Upper lobe of right lung (tissue), 1 donor: Measurements from ENCODE around the gene ZFHX3. TPM values are rescaled to one million over a fixed set of nuclear protein-coding genes. Genes with fewer than 3 reads are reported as not detected.

Experiments used
- ATAC-seq: fragments of 200-7000 bp; cut with Tn5 transposase; one replicate; pipeline ENCODE4 v1.9.1; 2020; ENCODE audit warnings: mild to moderate bottlenecking, moderate library complexity
- DNase-seq: peaks from one replicate; pipeline ENCODE4 v3.0.0-alpha.2; 2020
- H3K27ac ChIP-seq: fragments of 200-600 bp; one replicate; pipeline ENCODE4 v1.8.0; 2022
- H3K27me3 ChIP-seq: fragments of 200-600 bp; one replicate; pipeline ENCODE4 v1.8.0; 2022; ENCODE audit warnings: mild to moderate bottlenecking
- H3K36me3 ChIP-seq: fragments of 200-600 bp; one replicate; pipeline ENCODE4 v1.8.0; 2022
- H3K4me1 ChIP-seq: fragments of 200-600 bp; one replicate; pipeline ENCODE4 v1.8.0; 2022
- H3K4me3 ChIP-seq: fragments of 200-600 bp; one replicate; pipeline ENCODE4 v1.8.0; 2022; ENCODE audit warnings: mild to moderate bottlenecking
- H3K9me3 ChIP-seq: fragments of 200-600 bp; one replicate; pipeline ENCODE4 v1.8.0; 2022
- intact Hi-C: fragments of 100-400 bp; cut with DNase I; formaldehyde crosslinking; loops from one replicate; pipeline ENCODE4 v1.11.0; 2022
- total RNA-seq: library from RNA; stranded (reverse); fragmentation: NEBNext Ultra II Directional; extraction: Animal tissue kit (Norgen Biotek cat#: 25700); gene quantifications from one replicate; pipeline ENCODE4 v1.2.1, GENCODE V29; 2021
- TF ChIP-seq, protein P1 (sequence below): fragments of 200-600 bp; IDR thresholded peaks from one replicate; pipeline ENCODE4 v1.8.0; 2022; ENCODE audit warnings: antibody characterized with exemption
- donor health status: DM: no; HTN: yes; CAD: no; lungs with severe emphysema.

ZFHX3 gene
- total RNA-seq, 1 donor from 2014 or later, result 29.0 TPM

DNA sequence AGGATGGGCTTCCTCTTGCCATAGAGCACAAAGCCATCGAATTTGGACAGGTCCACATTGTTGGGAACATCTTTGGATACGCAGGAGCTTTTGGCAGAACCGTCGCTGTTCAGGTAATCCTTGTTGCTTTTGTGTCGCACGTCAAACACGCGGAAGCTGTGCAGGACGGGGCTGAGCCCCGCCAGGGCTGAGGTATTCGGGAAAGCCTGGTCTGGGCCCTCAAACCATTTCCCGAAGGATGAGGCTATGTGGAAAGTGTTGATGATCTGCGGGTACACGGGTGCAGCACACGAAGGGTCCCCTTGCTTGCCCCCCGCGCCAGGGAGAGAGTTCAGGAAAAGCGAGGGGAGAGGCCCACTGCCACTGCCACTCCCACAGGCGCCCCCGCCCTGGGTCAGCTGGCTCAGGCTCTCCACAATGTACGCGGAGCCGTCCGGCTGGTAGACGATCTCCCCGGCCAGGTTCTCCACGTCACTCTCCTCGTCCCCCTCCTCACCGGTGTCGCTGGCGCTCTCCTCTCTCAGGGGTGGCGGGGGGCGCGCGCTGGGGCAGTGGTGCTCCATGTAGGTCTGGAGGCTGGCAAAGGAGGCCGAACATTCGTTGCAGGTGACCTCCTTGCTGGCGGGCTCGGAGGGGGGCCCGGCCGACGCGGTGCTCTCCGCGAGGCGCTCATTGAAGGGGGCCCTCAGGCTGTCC, 88.5 kb downstream of the ZFHX3 start:
- TF ChIP-seq, protein P1, sequence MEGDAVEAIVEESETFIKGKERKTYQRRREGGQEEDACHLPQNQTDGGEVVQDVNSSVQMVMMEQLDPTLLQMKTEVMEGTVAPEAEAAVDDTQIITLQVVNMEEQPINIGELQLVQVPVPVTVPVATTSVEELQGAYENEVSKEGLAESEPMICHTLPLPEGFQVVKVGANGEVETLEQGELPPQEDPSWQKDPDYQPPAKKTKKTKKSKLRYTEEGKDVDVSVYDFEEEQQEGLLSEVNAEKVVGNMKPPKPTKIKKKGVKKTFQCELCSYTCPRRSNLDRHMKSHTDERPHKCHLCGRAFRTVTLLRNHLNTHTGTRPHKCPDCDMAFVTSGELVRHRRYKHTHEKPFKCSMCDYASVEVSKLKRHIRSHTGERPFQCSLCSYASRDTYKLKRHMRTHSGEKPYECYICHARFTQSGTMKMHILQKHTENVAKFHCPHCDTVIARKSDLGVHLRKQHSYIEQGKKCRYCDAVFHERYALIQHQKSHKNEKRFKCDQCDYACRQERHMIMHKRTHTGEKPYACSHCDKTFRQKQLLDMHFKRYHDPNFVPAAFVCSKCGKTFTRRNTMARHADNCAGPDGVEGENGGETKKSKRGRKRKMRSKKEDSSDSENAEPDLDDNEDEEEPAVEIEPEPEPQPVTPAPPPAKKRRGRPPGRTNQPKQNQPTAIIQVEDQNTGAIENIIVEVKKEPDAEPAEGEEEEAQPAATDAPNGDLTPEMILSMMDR, result no peak
- ATAC-seq, result no peak
- DNase-seq, result no peak

DNA sequence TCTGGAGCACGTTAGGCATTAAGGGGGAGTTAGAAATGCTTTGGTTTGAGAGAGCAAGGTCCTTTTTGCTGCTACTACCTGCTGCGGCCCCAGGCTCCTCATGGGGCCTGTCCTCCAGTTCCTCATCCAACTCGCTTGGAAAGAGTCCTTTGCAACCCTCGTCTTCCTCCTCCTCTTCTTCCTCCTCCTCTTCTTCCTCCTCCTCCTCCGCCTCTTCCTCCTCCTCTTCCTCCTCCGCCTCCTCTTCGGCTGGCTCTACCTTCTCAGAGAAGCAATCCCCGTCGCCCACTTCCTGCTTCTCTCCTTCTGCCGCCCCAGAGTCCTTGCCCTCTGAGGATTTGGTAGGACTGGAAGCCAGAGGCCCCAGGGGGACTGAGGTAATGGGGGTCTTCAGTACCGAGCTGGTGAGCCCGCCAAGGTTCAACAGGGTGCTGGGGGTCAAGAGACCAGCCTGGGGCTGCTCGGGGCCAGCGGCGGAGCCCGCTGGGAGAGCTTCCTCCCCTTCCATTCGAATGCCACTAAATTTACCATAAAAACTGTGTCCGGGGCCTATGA, 89.3 kb downstream of the ZFHX3 start:
- H3K4me1 ChIP-seq, result no peaks in the 10 kb centered on the region
- intact Hi-C loops, result no loop called here
- H3K4me3 ChIP-seq, result no peak overlapping the region
- ATAC-seq (no peak), DNase-seq (no peak)
- TF ChIP-seq, protein P1, result no peak
- peaks cover 18% of the 10 kb centered on the region for H3K36me3 ChIP-seq
- H3K9me3 ChIP-seq, result no peaks in the 10 kb centered on the region
- no peaks in the 10 kb centered on the region for H3K27me3 ChIP-seq
- H3K27ac ChIP-seq, result no peak overlapping the region

More for the DNA sequence above, 88.5 kb downstream of the ZFHX3 start:
- Histone ChIP-seq H3K36me3 (peaks cover 18% of the 10 kb centered on the region), H3K4me1 (no peaks in the 10 kb centered on the region), H3K9me3 (no peaks in the 10 kb centered on the region), H3K4me3 (no peak overlapping the region), H3K27me3 (no peaks in the 10 kb centered on the region), H3K27ac (no peak overlapping the region)
- intact Hi-C loops, result no loop called here

DNA sequence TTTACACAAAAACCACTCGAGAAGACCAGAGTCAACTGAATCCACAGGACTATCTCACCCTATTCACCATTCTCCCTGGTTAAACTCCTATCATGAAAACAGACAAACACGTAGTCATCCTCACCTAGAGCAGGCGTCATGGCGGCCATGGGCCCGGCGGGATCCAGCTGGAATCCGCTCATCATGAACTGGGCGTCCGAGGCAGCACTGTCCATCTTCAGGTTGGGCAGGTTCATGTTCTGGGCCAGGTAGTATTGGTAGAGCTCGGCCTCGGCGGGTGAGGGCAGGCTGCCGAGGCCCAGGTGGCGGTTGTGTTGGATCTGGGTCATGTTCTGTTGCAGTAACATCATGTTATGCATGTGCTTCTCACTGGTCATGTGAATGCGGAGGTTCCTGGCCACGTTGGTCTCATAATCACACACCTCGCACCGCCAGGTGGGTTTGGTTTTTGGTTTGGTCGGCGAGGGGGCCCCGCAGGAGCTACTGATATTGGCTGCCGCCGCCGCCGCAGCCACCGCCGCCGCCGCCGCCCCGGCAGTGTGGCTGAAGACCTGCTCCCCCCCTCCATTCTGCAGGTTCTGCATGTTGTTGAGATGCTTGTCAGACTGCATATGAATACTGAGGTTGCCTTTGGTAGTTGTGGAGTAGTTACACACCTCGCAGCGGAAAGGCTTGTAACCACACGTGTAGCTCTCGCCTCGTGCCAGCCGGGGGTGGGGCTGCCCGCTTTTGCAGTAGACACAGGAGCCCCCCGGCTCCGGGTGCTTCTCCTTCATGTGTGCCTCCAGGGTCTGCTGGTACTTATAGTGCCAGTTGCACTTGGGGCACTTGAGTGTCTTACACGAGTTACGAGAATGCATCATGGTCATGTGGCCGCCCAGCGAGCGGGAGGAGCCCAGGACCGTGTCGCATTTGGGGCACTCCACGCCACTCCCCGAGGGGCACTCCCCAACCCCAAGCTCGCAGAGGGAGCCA, 90.3 kb downstream of the ZFHX3 start:
- DNase-seq (no peak), ATAC-seq (no peak)
- intact Hi-C loops, result no loop called here
- no peak overlapping the region for H3K27ac ChIP-seq
- H3K36me3 ChIP-seq, result peaks cover 18% of the 10 kb centered on the region
- TF ChIP-seq, protein P1, result no peak
- no peaks in the 10 kb centered on the region for H3K4me1 ChIP-seq
- no peak overlapping the region for H3K4me3 ChIP-seq
- H3K27me3 ChIP-seq, result no peaks in the 10 kb centered on the region
- no peaks in the 10 kb centered on the region for H3K9me3 ChIP-seq

DNA sequence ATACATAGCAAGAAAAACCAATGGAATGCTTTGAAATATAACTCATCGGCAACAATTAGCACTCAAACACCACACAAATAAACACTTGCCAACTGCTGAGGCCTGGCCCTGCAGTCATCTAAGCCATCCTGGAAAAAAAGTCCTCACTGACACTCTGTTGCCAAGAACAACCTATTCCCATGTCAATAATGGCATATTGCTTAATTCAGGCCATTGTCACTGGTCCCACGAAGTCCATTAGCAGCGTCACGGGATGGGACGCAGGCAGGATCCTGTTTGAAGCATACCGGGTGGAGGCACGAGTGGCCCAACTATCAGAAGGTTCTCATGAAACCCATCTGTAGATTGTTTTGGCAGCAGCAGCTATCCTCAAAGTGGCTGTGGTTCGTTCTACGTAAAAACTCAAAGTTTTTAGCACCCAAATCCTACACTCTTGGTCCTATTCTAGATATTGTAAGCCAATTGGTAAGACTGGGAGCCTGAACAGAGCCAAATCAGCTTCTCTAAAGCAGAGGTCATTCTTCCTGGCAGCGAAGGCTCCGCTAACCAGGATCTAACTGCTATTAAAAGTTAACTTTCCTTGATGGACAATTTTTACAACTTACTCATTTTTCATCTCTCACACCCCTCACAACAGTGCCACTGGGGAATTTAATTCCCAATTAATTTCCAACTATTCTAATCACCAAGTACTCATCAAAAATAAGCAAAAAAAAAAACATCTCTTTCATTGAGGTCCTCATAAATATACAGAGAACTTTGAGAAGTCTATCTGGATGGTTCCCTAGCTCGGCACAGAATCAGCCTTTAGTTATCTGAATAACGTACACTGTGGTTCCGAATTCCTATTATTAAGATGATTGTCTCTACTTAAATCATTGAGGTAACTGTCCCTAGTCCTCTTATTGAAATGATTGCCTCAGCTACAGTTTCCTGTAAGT, 91.5 kb downstream of the ZFHX3 start:
- ATAC-seq, result no peak
- Histone ChIP-seq H3K27ac (no peak overlapping the region), H3K9me3 (no peaks in the 10 kb centered on the region), H3K4me1 (no peaks in the 10 kb centered on the region), H3K27me3 (no peaks in the 10 kb centered on the region), H3K36me3 (peaks cover 18% of the 10 kb centered on the region), H3K4me3 (no peak overlapping the region)
- no peak for DNase-seq
- TF ChIP-seq, protein P1, result no peak
- intact Hi-C loops, result no loop called here

DNA sequence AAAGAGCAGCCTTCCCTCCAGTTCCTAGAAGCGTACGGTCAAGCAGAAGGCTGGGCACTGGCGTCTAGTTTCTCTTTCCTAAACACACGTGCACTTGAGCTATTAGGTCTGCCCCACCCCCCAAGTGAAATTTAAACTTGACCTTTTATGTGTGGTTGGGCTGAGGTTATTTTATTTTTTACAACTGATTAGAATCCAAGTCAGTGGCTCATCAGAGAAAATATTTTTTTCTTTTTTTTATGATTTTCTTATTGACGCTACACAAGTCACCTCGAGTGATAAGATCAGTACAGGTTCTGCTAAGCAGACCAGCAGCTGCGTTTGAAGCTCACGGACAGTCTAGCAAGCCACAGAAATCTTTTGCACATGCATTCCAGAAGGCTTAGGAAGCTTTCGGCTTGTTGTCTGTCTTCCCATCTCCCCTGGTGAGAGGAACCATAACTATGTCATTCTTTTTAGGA, 95.1 kb downstream of the ZFHX3 start:
- H3K27ac ChIP-seq, result no peak overlapping the region
- H3K9me3 ChIP-seq, result no peaks in the 10 kb centered on the region
- ATAC-seq, result no peak
- H3K4me1 ChIP-seq, result peaks cover 2% of the 10 kb centered on the region
- no peak for DNase-seq
- TF ChIP-seq, protein P1, result no peak
- peaks cover 24% of the 10 kb centered on the region for H3K36me3 ChIP-seq
- H3K4me3 ChIP-seq, result no peak overlapping the region
- H3K27me3 ChIP-seq, result no peaks in the 10 kb centered on the region
- intact Hi-C loops, result no loop called here
